IMR-90 (cell line): ENCODE data around the gene C21orf58. TPM values are rescaled to one million over a fixed set of nuclear protein-coding genes. Genes with fewer than 3 reads are reported as not detected.

ENCODE experiments used
- ATAC-seq: fragments of 200-7000 bp; cut with Tn5 transposase; 2 replicates; pipeline ENCODE4 v1.9.1; 2020; ENCODE audit warnings: low read depth, mild to moderate bottlenecking, moderate library complexity
- BruUV-seq: library from RNA; stranded (reverse); fragments of 400-500 nt; replicated peaks from 2 replicates; lab custom pipeline; 2021; lab: Mats Ljungman, UMichigan
- CTCF ChIA-PET: fragments of 300-600 bp; formaldehyde crosslinking; extraction: SDS; loops from one replicate; lab custom pipeline; 2021; ENCODE audit warnings: antibody characterized with exemption; lab: Yijun Ruan, JAX
- POLR2A ChIA-PET: fragments of 300-600 bp; sonication (Branson Sonifier 250); formaldehyde crosslinking; loops from one replicate; lab custom pipeline; 2022; ENCODE audit warnings: antibody characterized with exemption; ENCODE audit not compliant: unreplicated experiment; lab: Charles Lee
- DNase-seq: peaks from one replicate; pipeline ENCODE4 v3.0.0; 2013
- H2AFZ ChIP-seq: replicated peaks from 2 replicates; pipeline ENCODE3; 2013; ENCODE audit warnings: low read length, mild to moderate bottlenecking; ENCODE audit not compliant: poor library complexity
- H2AK5ac ChIP-seq: 2 replicates; pipeline ENCODE4 v1.6.1; 2013; ENCODE audit warnings: low read depth, low read length, inconsistent platforms
- H2AK9ac ChIP-seq: replicated peaks from 2 replicates; pipeline ENCODE3; 2013; ENCODE audit warnings: mild to moderate bottlenecking, low read depth, low read length, moderate library complexity; ENCODE audit not compliant: poor library complexity
- H2BK120ac ChIP-seq: 2 replicates; pipeline ENCODE4 v1.6.1; 2013; ENCODE audit warnings: low read depth, low read length, inconsistent platforms
- H2BK15ac ChIP-seq: 3 replicates; pipeline ENCODE4 v1.6.1; 2013; ENCODE audit warnings: low read depth, low read length, inconsistent platforms
- H2BK20ac ChIP-seq: 2 replicates; pipeline ENCODE4 v1.6.1; 2013; ENCODE audit warnings: low read depth, mild to moderate bottlenecking, inconsistent platforms, low read length, moderate library complexity
- H2BK5ac ChIP-seq: 2 replicates; pipeline ENCODE4 v1.6.1; 2013; ENCODE audit warnings: mild to moderate bottlenecking, low read depth, low read length, inconsistent platforms; ENCODE audit not compliant: poor library complexity, severe bottlenecking
- H3K14ac ChIP-seq: replicated peaks from 2 replicates; pipeline ENCODE4 v1.6.1; 2013; ENCODE audit warnings: low read depth, low read length, inconsistent platforms
- H3K18ac ChIP-seq: 2 replicates; pipeline ENCODE4 v1.6.1; 2013; ENCODE audit warnings: low read depth, low read length, control low read depth
- H3K23ac ChIP-seq: 2 replicates; pipeline ENCODE4 v1.6.1; 2013; ENCODE audit warnings: low read depth, low read length, inconsistent platforms
- H3K27ac ChIP-seq: 2 replicates; pipeline ENCODE4 v1.5.1; 2013; ENCODE audit warnings: mild to moderate bottlenecking, control low read depth, low read length; ENCODE audit not compliant: insufficient read depth
- H3K27me3 ChIP-seq: 2 replicates; pipeline ENCODE4 v1.6.1; 2013; ENCODE audit warnings: low read length; ENCODE audit not compliant: control insufficient read depth, insufficient read depth
- H3K36me3 ChIP-seq: 2 replicates; pipeline ENCODE4 v1.6.1; 2013; ENCODE audit warnings: low read length, mixed read lengths; ENCODE audit not compliant: control insufficient read depth, insufficient read depth
- H3K4ac ChIP-seq: 2 replicates; pipeline ENCODE4 v1.6.1; 2013; ENCODE audit warnings: low read depth, low read length, inconsistent platforms
- H3K4me1 ChIP-seq: 2 replicates; pipeline ENCODE4 v1.6.1; 2013; ENCODE audit warnings: low read length, mixed read lengths; ENCODE audit not compliant: control insufficient read depth, insufficient read depth
- H3K4me2 ChIP-seq: 2 replicates; pipeline ENCODE4 v1.6.1; 2013; ENCODE audit warnings: low read depth, mild to moderate bottlenecking, control low read depth, low read length, moderate library complexity
- H3K4me3 ChIP-seq: 2 replicates; pipeline ENCODE4 v1.5.1; 2013; ENCODE audit warnings: low read depth, mild to moderate bottlenecking, control low read depth, low read length, moderate library complexity; ENCODE audit not compliant: insufficient read depth
- H3K56ac ChIP-seq: 2 replicates; pipeline ENCODE4 v1.6.1; 2013; ENCODE audit warnings: low read length, inconsistent platforms; ENCODE audit not compliant: insufficient read depth; ENCODE audit errors: extremely low read depth
- H3K79me1 ChIP-seq, 2 experiments: 2 replicates each; pipeline ENCODE4 v1.6.1; 2013; ENCODE audit warnings: low read length in 2 of 2, inconsistent platforms in 1 of 2, low read depth in 1 of 2
- H3K9ac ChIP-seq: 2 replicates; pipeline ENCODE4 v1.6.1; 2013; ENCODE audit warnings: low read depth, low read length, control low read depth
- H3K9me1 ChIP-seq: 2 replicates; pipeline ENCODE4 v1.6.1; 2013; ENCODE audit warnings: low read length, inconsistent platforms; ENCODE audit not compliant: insufficient read depth
- H3K9me3 ChIP-seq: 2 replicates; pipeline ENCODE4 v1.6.1; 2013; ENCODE audit warnings: low read length; ENCODE audit not compliant: control insufficient read depth, insufficient read depth
- H4K20me1 ChIP-seq: 2 replicates; pipeline ENCODE4 v1.6.1; 2013; ENCODE audit warnings: low read length, inconsistent platforms; ENCODE audit not compliant: insufficient read depth
- H4K5ac ChIP-seq: 2 replicates; pipeline ENCODE4 v1.6.1; 2013; ENCODE audit warnings: mild to moderate bottlenecking, low read depth, low read length, control low read depth
- H4K8ac ChIP-seq, 2 experiments: 2 replicates each; pipeline ENCODE4 v1.6.1; 2013; ENCODE audit warnings: low read depth in 2 of 2, low read length in 2 of 2, control low read depth in 1 of 2, inconsistent platforms in 1 of 2
- H4K91ac ChIP-seq: 2 replicates; pipeline ENCODE4 v1.6.1; 2013; ENCODE audit warnings: low read depth, low read length, inconsistent platforms; ENCODE audit not compliant: insufficient read depth
- BHLHE40 ChIP-seq: fragments of 150-350 bp; IDR thresholded peaks from 2 replicates; pipeline ENCODE4 v1.6.1; 2016; ENCODE audit warnings: mild to moderate bottlenecking, low read depth, low read length
- CEBPB ChIP-seq: IDR thresholded peaks from 2 replicates; pipeline ENCODE4 v1.6.1; 2012; ENCODE audit warnings: low read depth, low read length, improper control_type of control experiment
- CHD1 ChIP-seq: IDR thresholded peaks from 2 replicates; pipeline ENCODE4 v1.6.1; 2012; ENCODE audit warnings: low read depth, low read length, improper control_type of control experiment
- CTCF ChIP-seq: conservative IDR thresholded peaks from 2 replicates; pipeline ENCODE4 v1.5.1; 2012; ENCODE audit warnings: mild to moderate bottlenecking, low read depth, low read length, improper control_type of control experiment
- ELK1 ChIP-seq: fragments of 150-350 bp; IDR thresholded peaks from 2 replicates; pipeline ENCODE4 v1.6.1; 2016; ENCODE audit warnings: low read depth, mild to moderate bottlenecking, low read length, moderate library complexity, borderline replicate concordance
- FOS ChIP-seq: fragments of 150-350 bp; IDR thresholded peaks from 2 replicates; pipeline ENCODE4 v1.6.1; 2016; ENCODE audit warnings: low read depth, low read length
- MAFK ChIP-seq: IDR thresholded peaks from 2 replicates; pipeline ENCODE4 v1.6.1; 2012; ENCODE audit warnings: low read depth, low read length, improper control_type of control experiment
- MAZ ChIP-seq: IDR thresholded peaks from 2 replicates; pipeline ENCODE4 v1.6.1; 2012; ENCODE audit warnings: low read depth, mild to moderate bottlenecking, low read length, improper control_type of control experiment, moderate library complexity, borderline replicate concordance
- MXI1 ChIP-seq: IDR thresholded peaks from 2 replicates; pipeline ENCODE4 v1.6.1; 2012; ENCODE audit warnings: low read depth, mild to moderate bottlenecking, low read length, moderate library complexity, borderline replicate concordance
- NFE2L2 ChIP-seq: fragments of 150-350 bp; IDR thresholded peaks from 2 replicates; pipeline ENCODE4 v1.6.1; 2016; ENCODE audit warnings: low read depth, mild to moderate bottlenecking, low read length
- POLR2A ChIP-seq: IDR thresholded peaks from 2 replicates; pipeline ENCODE4 v1.6.1; 2012; ENCODE audit warnings: mild to moderate bottlenecking, low read depth, low read length
- RAD21 ChIP-seq: IDR thresholded peaks from 2 replicates; pipeline ENCODE4 v1.6.1; 2012; ENCODE audit warnings: low read length, improper control_type of control experiment
- RCOR1 ChIP-seq: IDR thresholded peaks from 2 replicates; pipeline ENCODE4 v1.6.1; 2012; ENCODE audit warnings: mild to moderate bottlenecking, low read length, improper control_type of control experiment; ENCODE audit not compliant: insufficient replicate concordance
- RFX5 ChIP-seq: IDR thresholded peaks from 2 replicates; pipeline ENCODE4 v1.8.0; 2012; ENCODE audit warnings: low read depth, mild to moderate bottlenecking, low read length, moderate library complexity
- SMC3 ChIP-seq: fragments of 150-350 bp; IDR thresholded peaks from 2 replicates; pipeline ENCODE4 v1.6.1; 2016; ENCODE audit warnings: low read depth, mild to moderate bottlenecking, antibody characterized with exemption, low read length, moderate library complexity
- WGBS, 2 experiments: methylation state at CpG; one replicate each; pipeline versions ENCODE4 v1.1.5 to v1.1.7; 2013; ENCODE audit warnings: missing lambda C conversion rate in 2 of 2; ENCODE audit not compliant: insufficient read length in 1 of 2; ENCODE audit errors: extremely low coverage in 2 of 2; 5-methylcytosine and 5-hydroxymethylcytosine counted together
- dilution Hi-C: fragments of 300-500 bp; cut with HindIII; formaldehyde crosslinking; loops from one replicate; pipeline ENCODE4 v1.14.3; 2018; ENCODE audit warnings: low sequenced_read_pairs; ENCODE audit not compliant: unreplicated experiment
- in situ Hi-C: fragments of 300-500 bp; cut with MboI; formaldehyde crosslinking; loops from 3 replicates; pipeline ENCODE4 v1.14.3; 2019; ENCODE audit warnings: low sequenced_read_pairs, inconsistent platforms, mixed read lengths
- intact Hi-C: fragments of 100-400 bp; cut with micrococcal nuclease; formaldehyde crosslinking; loops from 2 replicates; pipeline ENCODE4 v1.10.0; 2022
- polyA plus RNA-seq, 3 experiments: library from polyadenylated mRNA; depleted of rRNA; stranded (reverse); fragments of >200 nt; gene quantifications; 2 replicates each; pipeline ENCODE4 v1.2.3, GENCODE V29; 2012; ENCODE audit warnings: low replicate concordance in 1 of 3
- total RNA-seq: library from RNA; depleted of rRNA; stranded (reverse); fragments of >200 nt; gene quantifications from 2 replicates; pipeline ENCODE4 v1.2.3, GENCODE V29; 2012
- TF ChIP-seq, protein P1 (sequence below): fragments of 150-350 bp; IDR thresholded peaks from 2 replicates; pipeline ENCODE4 v1.6.1; 2017; ENCODE audit warnings: mild to moderate bottlenecking, antibody characterized with exemption, low read length, low read depth

The C21orf58 gene
- total and polyA plus RNA-seq, 2 of the 4 experiments (the other 2 are of a cell fraction): 2.7 to 6.2 TPM

- Histone ChIP-seq H3K9ac (no peak overlapping the region), H2BK120ac (no peak overlapping the region), H3K36me3 (peaks cover 21% of the 10 kb centered on the region), H3K18ac (no peak overlapping the region), H2BK15ac (no peak overlapping the region), H3K4me3 (no peak overlapping the region), H3K14ac (no peak overlapping the region), H2BK20ac (no peak overlapping the region), H4K20me1 (no peaks in the 10 kb centered on the region), H3K27ac (no peak overlapping the region), H2AK9ac (no peak overlapping the region), H3K56ac (no peak overlapping the region), H3K27me3 (no peaks in the 10 kb centered on the region), H2BK5ac (no peak overlapping the region), H3K79me1 (peaks cover 7 to 19% of the 10 kb centered on the region in 2 experiments; a peak in 3 of 4 replicates), H3K23ac (no peak overlapping the region), H3K4me2 (no peak overlapping the region), H2AFZ (no peak overlapping the region), H3K9me3 (no peaks in the 10 kb centered on the region), H3K9me1 (no peaks in the 10 kb centered on the region; the same call in 1 of the 2 replicates), H4K5ac (no peak overlapping the region), H3K4ac (no peak overlapping the region), H3K4me1 (no peaks in the 10 kb centered on the region), H4K8ac (no peak overlapping the region), H4K91ac (no peak overlapping the region), H2AK5ac (no peak overlapping the region)
- no CpG with 5 or more reads among the region's 2 CpGs for WGBS, 2 experiments
- in situ Hi-C loops: no loop called here
- no peak for TF ChIP-seq RCOR1
- no peak for TF ChIP-seq MXI1
- no peak for TF ChIP-seq RAD21
- no peak for TF ChIP-seq RFX5
- TF ChIP-seq MAFK: no peak
- TF ChIP-seq SMC3: no peak
- no peak for TF ChIP-seq CTCF
- TF ChIP-seq, protein P1, sequence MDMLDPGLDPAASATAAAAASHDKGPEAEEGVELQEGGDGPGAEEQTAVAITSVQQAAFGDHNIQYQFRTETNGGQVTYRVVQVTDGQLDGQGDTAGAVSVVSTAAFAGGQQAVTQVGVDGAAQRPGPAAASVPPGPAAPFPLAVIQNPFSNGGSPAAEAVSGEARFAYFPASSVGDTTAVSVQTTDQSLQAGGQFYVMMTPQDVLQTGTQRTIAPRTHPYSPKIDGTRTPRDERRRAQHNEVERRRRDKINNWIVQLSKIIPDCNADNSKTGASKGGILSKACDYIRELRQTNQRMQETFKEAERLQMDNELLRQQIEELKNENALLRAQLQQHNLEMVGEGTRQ: no peak
- no peak for TF ChIP-seq BHLHE40
- TF ChIP-seq CHD1: no peak
- TF ChIP-seq MAZ: no peak
- TF ChIP-seq FOS: no peak
- no peak for TF ChIP-seq ELK1
- TF ChIP-seq CEBPB: no peak
- TF ChIP-seq NFE2L2: no peak
- no peak for TF ChIP-seq POLR2A
- POLR2A ChIA-PET: interaction anchor here (0.6 kb wide), 1 partner anchor 10 kb away, joined by 3 read pairs; no protein-coding TSS in a partner anchor
- no TSS peak for BruUV-seq
- CTCF ChIA-PET: no interaction called here
- dilution Hi-C loops: no loop called here
- ATAC-seq: no peak
- intact Hi-C loops: no loop called here
- DNase-seq: no peak
Observed at GRCh38 chr21:46308431-46308830, 15.2 kb downstream of the C21orf58 start.
